Stomach (tissue), 4 donors: ENCODE measurements around the gene KIRREL2.

ENCODE experiments used
- CTCF ChIP-seq, 7 experiments: fragments of 450-650 bp in 4 of 7; fragments of 200-600 bp in 3 of 7; sonication (generic) in 3 of 7; IDR thresholded peaks; one replicate each; pipeline ENCODE4 v1.5.1; 2016 to 2019; ENCODE audit warnings: antibody characterized with exemption in 7 of 7, control low read depth in 2 of 7, mild to moderate bottlenecking in 1 of 7
- POLR2A ChIP-seq, 4 donors: fragments of 450-650 bp; IDR thresholded peaks; one replicate each; pipeline ENCODE4 v1.6.1; 2016; ENCODE audit warnings: antibody characterized with exemption in 4 of 4, control low read depth in 2 of 4, mild to moderate bottlenecking in 1 of 4, moderate library complexity in 1 of 4

GRCh38 chr19:35915443-35915842 is 58.7 kb downstream of the KIRREL2 start:
- TF ChIP-seq CTCF (IDR thresholded peaks at IDR 0.05) (no peak), POLR2A (IDR thresholded peaks at IDR 0.05) (no peak)
